Keratinocyte (primary cell): Measurements from ENCODE around the gene ARHGAP22. TPM values are rescaled to one million over a fixed set of nuclear protein-coding genes. Genes with fewer than 3 reads are reported as not detected.

Source experiments
- DNase-seq: peaks from one replicate; pipeline ENCODE4 v3.0.0-alpha.2; 2011; ENCODE audit warnings: low read depth, missing footprints, low spot score
- FAIRE-seq: peaks from 2 replicates; lab custom pipeline; 2011; peaks lifted over from hg19 to GRCh38; lab: Jason Lieb, UNC
- H2AFZ ChIP-seq: 2 replicates; pipeline ENCODE4 v1.6.0; 2012; ENCODE audit warnings: low read length, control low read depth, inconsistent platforms; ENCODE audit not compliant: control insufficient read depth
- H3K27ac ChIP-seq: 2 replicates; pipeline ENCODE4 v1.5.1; 2011; ENCODE audit warnings: low read length; ENCODE audit not compliant: control insufficient read depth, insufficient read depth
- H3K27me3 ChIP-seq: 3 replicates; pipeline ENCODE4 v1.6.0; 2011; ENCODE audit warnings: low read length; ENCODE audit not compliant: control insufficient read depth, insufficient read depth; ENCODE audit errors: extremely low read depth
- H3K36me3 ChIP-seq, 2 experiments: 2 replicates in 1 of 2; 3 replicates in 1 of 2; pipeline ENCODE4 v1.5.1; 2011; ENCODE audit warnings: low read length in 2 of 2, mild to moderate bottlenecking in 1 of 2; ENCODE audit not compliant: control insufficient read depth in 2 of 2, insufficient read depth in 2 of 2; ENCODE audit errors: extremely low read depth in 1 of 2
- H3K4me1 ChIP-seq: 3 replicates; pipeline ENCODE4 v1.5.1; 2011; ENCODE audit warnings: low read length; ENCODE audit not compliant: control insufficient read depth, insufficient read depth; ENCODE audit errors: extremely low read depth
- H3K4me2 ChIP-seq: 3 replicates; pipeline ENCODE4 v1.6.0; 2011; ENCODE audit warnings: low read depth, low read length; ENCODE audit not compliant: control insufficient read depth, insufficient read depth; ENCODE audit errors: extremely low read depth
- H3K4me3 ChIP-seq, 3 experiments: fragments of 200-600 bp in 1 of 3; sonication (generic) in 1 of 3; 2 replicates in 2 of 3; 3 replicates in 1 of 3; pipeline ENCODE4 v1.5.1; 2011 to 2016; ENCODE audit warnings: low read length in 3 of 3, mild to moderate bottlenecking in 3 of 3, control low read depth in 2 of 3, inconsistent platforms in 1 of 3, low read depth in 1 of 3, mixed read lengths in 1 of 3, mixed run types in 1 of 3, moderate library complexity in 1 of 3; ENCODE audit not compliant: control insufficient read depth in 2 of 3, insufficient read depth in 2 of 3; ENCODE audit errors: extremely low read depth in 1 of 3
- H3K79me2 ChIP-seq: 2 replicates; pipeline ENCODE4 v1.6.0; 2012; ENCODE audit warnings: low read length; ENCODE audit not compliant: control insufficient read depth, insufficient read depth
- H3K9ac ChIP-seq: 3 replicates; pipeline ENCODE4 v1.6.0; 2011; ENCODE audit warnings: low read length; ENCODE audit not compliant: control insufficient read depth, insufficient read depth; ENCODE audit errors: extremely low read depth
- H3K9me1 ChIP-seq: 3 replicates; pipeline ENCODE4 v1.6.0; 2011; ENCODE audit warnings: low read length; ENCODE audit not compliant: control insufficient read depth, insufficient read depth; ENCODE audit errors: extremely low read depth
- H3K9me3 ChIP-seq: 2 replicates; pipeline ENCODE4 v1.5.1; 2012; ENCODE audit warnings: low read depth, low read length; ENCODE audit not compliant: control insufficient read depth
- H4K20me1 ChIP-seq: 3 replicates; pipeline ENCODE4 v1.6.0; 2011; ENCODE audit warnings: low read length; ENCODE audit not compliant: control insufficient read depth, insufficient read depth; ENCODE audit errors: extremely low read depth
- EZH2 ChIP-seq: IDR thresholded peaks from one replicate; pipeline ENCODE4 v1.6.1; 2012; ENCODE audit warnings: inconsistent platforms, mild to moderate bottlenecking, low read length, moderate library complexity
- dilution Hi-C: fragments of 300-500 bp; cut with MboI; formaldehyde crosslinking; loops from one replicate; pipeline ENCODE4 v1.7.0; 2020; ENCODE audit warnings: low sequenced_read_pairs; ENCODE audit not compliant: extremely low pct_ligation_motif_present
- polyA plus RNA-seq, 5 experiments: library from polyadenylated mRNA; depleted of rRNA in 3 of 5; stranded (reverse) in 3 of 5; stranded (forward) in 1 of 5; unstranded in 1 of 5; fragments of >200 nt; gene quantifications; 1 replicate in 1 of 5; 2 replicates in 3 of 5; 3 replicates in 1 of 5; pipeline versions ENCODE4 v1.2.1 to v1.2.3, GENCODE V29; 2011 to 2012; ENCODE audit warnings: missing spikeins in 2 of 5, low read depth in 1 of 5, low replicate concordance in 1 of 5
- TF ChIP-seq, protein P1 (sequence below), 3 experiments: IDR thresholded peaks in 1 of 3; conservative IDR thresholded peaks in 1 of 3; optimal IDR thresholded peaks in 1 of 3; 2 replicates in 2 of 3; 3 replicates in 1 of 3; pipeline versions ENCODE3 to v1.5.1; 2011; ENCODE audit warnings: low read length in 3 of 3, mild to moderate bottlenecking in 3 of 3, moderate library complexity in 2 of 3, control low read depth in 1 of 3, inconsistent platforms in 1 of 3; ENCODE audit not compliant: insufficient read depth in 2 of 3; ENCODE audit errors: extremely low read depth in 1 of 3

The ARHGAP22 gene
- polyA plus RNA-seq, 1 donor (not counting 4 experiments of a cell fraction or from before 2014, with no cell fraction given): 4.9 TPM

DNA sequence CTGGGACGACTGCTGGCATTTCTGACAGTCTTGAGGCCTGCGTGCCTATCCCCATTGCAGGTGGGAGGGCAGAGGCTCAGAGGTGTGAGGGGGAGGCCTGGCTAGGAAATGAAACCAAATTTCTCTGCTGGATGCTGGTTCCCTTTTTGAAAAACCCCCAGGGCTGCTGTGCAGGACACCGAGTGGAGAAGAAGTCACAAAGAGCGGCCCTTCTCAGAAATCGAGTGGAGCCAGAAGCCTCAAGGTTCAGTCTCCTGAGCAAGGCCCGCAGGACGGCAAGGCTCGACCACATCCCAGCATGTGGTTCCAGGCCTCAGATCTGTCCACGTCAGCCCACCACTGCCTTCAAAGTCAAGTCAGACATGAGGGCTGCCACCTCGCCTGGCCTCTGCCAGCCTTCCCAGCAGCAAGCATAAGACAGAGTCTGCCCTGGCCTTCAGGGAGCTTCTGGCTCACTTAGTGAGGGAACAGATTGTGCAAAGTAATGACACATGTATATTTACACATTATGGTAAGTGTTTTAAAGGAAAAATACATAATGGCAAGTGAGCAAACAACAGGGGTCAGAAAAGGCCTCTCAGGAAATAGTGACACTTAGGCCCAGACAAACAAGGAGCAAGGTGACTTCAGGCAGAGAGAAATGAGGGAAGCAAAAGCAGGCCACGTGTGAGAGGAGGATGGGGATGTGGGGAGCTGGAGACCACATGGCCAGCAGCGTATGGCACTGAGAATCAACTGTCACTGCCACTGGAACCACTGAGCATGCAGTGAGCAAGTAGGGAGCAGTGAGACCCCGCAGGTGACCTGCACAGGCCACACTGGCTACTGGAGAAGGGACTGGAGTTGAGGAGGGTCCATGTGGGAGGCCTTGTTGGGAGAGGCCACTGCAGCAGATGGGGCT lies 86.7 kb downstream of the ARHGAP22 start:
- Histone ChIP-seq H3K9me1 (no peaks in the 10 kb centered on the region), H2AFZ (no peak overlapping the region), H3K27me3 (peaks cover 21% of the 10 kb centered on the region), H4K20me1 (no peaks in the 10 kb centered on the region), H3K9ac (no peak overlapping the region), H3K9me3 (no peaks in the 10 kb centered on the region), H3K4me3 (no peak overlapping the region), H3K36me3 (no peaks in the 10 kb centered on the region), H3K27ac (no peak overlapping the region), H3K4me2 (no peak overlapping the region), H3K79me2 (no peaks in the 10 kb centered on the region), H3K4me1 (peaks cover under 1% of the 10 kb centered on the region)
- dilution Hi-C loops: no loop called here
- FAIRE-seq (no peak), DNase-seq (no peak)
- TF ChIP-seq, protein P1, sequence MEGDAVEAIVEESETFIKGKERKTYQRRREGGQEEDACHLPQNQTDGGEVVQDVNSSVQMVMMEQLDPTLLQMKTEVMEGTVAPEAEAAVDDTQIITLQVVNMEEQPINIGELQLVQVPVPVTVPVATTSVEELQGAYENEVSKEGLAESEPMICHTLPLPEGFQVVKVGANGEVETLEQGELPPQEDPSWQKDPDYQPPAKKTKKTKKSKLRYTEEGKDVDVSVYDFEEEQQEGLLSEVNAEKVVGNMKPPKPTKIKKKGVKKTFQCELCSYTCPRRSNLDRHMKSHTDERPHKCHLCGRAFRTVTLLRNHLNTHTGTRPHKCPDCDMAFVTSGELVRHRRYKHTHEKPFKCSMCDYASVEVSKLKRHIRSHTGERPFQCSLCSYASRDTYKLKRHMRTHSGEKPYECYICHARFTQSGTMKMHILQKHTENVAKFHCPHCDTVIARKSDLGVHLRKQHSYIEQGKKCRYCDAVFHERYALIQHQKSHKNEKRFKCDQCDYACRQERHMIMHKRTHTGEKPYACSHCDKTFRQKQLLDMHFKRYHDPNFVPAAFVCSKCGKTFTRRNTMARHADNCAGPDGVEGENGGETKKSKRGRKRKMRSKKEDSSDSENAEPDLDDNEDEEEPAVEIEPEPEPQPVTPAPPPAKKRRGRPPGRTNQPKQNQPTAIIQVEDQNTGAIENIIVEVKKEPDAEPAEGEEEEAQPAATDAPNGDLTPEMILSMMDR (optimal IDR thresholded peaks at IDR 0.05 in 1 of 3, IDR thresholded peaks at IDR 0.05 in 1 of 3, conservative IDR thresholded peaks at IDR 0.05 in 1 of 3; ENCODE audit: extremely low read depth in 1 of 3, insufficient read depth in 2 of 3, low read length in 3 of 3): no peak
- no peak for TF ChIP-seq EZH2

DNA sequence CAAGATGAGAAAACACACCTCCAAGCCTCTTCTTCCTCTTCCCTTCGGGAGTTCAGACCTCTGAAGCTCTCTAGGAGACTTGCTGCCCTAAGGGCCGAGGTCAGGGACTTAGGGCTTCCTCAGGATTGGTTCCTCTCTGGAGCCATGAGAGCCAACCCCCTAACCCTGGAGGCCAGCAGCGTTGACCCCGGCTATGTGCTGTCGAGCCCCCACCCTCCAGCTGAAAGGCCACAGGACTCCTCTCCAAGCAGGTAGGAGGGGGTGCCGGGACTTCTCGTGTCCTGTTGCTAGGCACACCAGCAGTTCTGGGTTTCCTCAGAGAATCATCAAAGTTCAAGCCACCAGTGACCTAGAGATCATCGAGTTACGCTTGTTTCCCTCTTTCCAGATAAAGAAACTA lies 87.4 kb downstream of the ARHGAP22 start:
- dilution Hi-C loops: no loop called here

More for the DNA sequence above, 87.4 kb downstream of the ARHGAP22 start:
- Histone ChIP-seq H3K27ac (no peak overlapping the region), H4K20me1 (no peaks in the 10 kb centered on the region), H3K9ac (no peak overlapping the region), H3K4me1 (no peaks in the 10 kb centered on the region), H3K9me3 (no peaks in the 10 kb centered on the region), H3K4me2 (no peak overlapping the region), H2AFZ (no peak overlapping the region), H3K36me3 (no peaks in the 10 kb centered on the region), H3K9me1 (no peaks in the 10 kb centered on the region), H3K79me2 (no peaks in the 10 kb centered on the region), H3K27me3 (peaks cover 14% of the 10 kb centered on the region), H3K4me3 (no peak overlapping the region)
- no peak for TF ChIP-seq EZH2
- TF ChIP-seq, protein P1 (optimal IDR thresholded peaks at IDR 0.05 in 1 of 3, IDR thresholded peaks at IDR 0.05 in 1 of 3, conservative IDR thresholded peaks at IDR 0.05 in 1 of 3; ENCODE audit: extremely low read depth in 1 of 3, insufficient read depth in 2 of 3, low read length in 3 of 3): no peak
- no peak for DNase-seq
- no peak for FAIRE-seq
